K562 (cell line): ENCODE results near the gene PLPPR2. TPM values are rescaled to one million over a fixed set of nuclear protein-coding genes. Genes with fewer than 3 reads are reported as not detected.
A peak's percentile ranks its signal among the peaks of the same experiment; 100 is the strongest.

ENCODE experiments used
- ATF7 ChIP-seq: fragments of 450-650 bp; IDR thresholded peaks from 2 replicates; pipeline ENCODE4 v1.7.1; 2014; ENCODE audit warnings: mild to moderate bottlenecking, moderate library complexity
- CBX5 ChIP-seq: IDR thresholded peaks from 2 replicates; pipeline ENCODE4 v1.6.1; 2014; ENCODE audit warnings: low read depth, borderline replicate concordance
- CREB1 ChIP-seq, 2 experiments: sonication (generic) in 1 of 2; formaldehyde crosslinking in 1 of 2; IDR thresholded peaks; 2 replicates each; pipeline versions ENCODE4 v1.6.1 to v1.8.0; 2012 to 2022; ENCODE audit warnings: inconsistent platforms in 1 of 2, mild to moderate bottlenecking in 1 of 2, missing genetic modification reagents in 1 of 2, moderate library complexity in 1 of 2
- DIDO1 ChIP-seq: fragments of 450-650 bp; IDR thresholded peaks from 2 replicates; pipeline ENCODE4 v1.6.1; 2016; ENCODE audit warnings: low read depth, missing biosample characterization, missing genetic modification characterization
- KAT2B ChIP-seq: IDR thresholded peaks from one replicate; pipeline ENCODE4 v1.6.1; 2012; ENCODE audit warnings: low read depth, mild to moderate bottlenecking, control low read depth, inconsistent platforms, low read length, moderate library complexity
- LARP7 ChIP-seq: fragments of 450-650 bp; IDR thresholded peaks from 2 replicates; pipeline ENCODE4 v1.6.1; 2016
- ZFPM2 ChIP-seq: fragments of 250-450 bp; sonication (Bioruptor Pico); IDR thresholded peaks from 2 replicates; pipeline ENCODE4 v1.5.1; 2022; ENCODE audit warnings: mild to moderate bottlenecking
- ZNF224 ChIP-seq: sonication (generic); formaldehyde crosslinking; IDR thresholded peaks from 2 replicates; pipeline ENCODE4 v1.8.0; 2022; ENCODE audit warnings: mild to moderate bottlenecking, missing genetic modification reagents
- ZNF584 ChIP-seq: fragments of 200-800 bp; sonication (Bioruptor generic); IDR thresholded peaks from 2 replicates; pipeline ENCODE4 v1.6.1; 2016; ENCODE audit warnings: low read depth, mild to moderate bottlenecking, missing genetic modification characterization, missing compliant biosample characterization
- polyA plus RNA-seq, 8 experiments: library from polyadenylated mRNA; depleted of rRNA in 4 of 8; stranded (reverse) in 5 of 8; unstranded in 3 of 8; fragments of >200 nt; fragmentation: Nextera tagmentation in 2 of 8; fragmentation: Illumina TruSeq in 1 of 8; extraction: Ambion mirVana in 2 of 8; extraction: Trizol in 1 of 8; gene quantifications; 2 replicates each; pipeline versions ENCODE4 v1.2.1 to v1.2.3, GENCODE V29; 2011 to 2014; ENCODE audit warnings: inconsistent platforms in 1 of 8, missing spikeins in 1 of 8
- total RNA-seq, 7 experiments: library from RNA; depleted of rRNA in 6 of 7; stranded (reverse); fragments of >200 nt in 6 of 7; fragmentation: Illumina TruSeq in 2 of 7; extraction: Trizol in 2 of 7; gene quantifications; 2 replicates each; pipeline versions ENCODE4 v1.2.1 to v1.2.3, GENCODE V29; 2011 to 2021; ENCODE audit warnings: low replicate concordance in 1 of 7
- TF ChIP-seq, protein P1 (sequence below), 2 experiments: fragments of 450-650 bp in 1 of 2; sonication (generic) in 1 of 2; formaldehyde crosslinking; conservative IDR thresholded peaks; 2 replicates each; pipeline versions ENCODE4 v1.4.0 to v1.8.1; 2020 to 2022; ENCODE audit warnings: mild to moderate bottlenecking in 1 of 2, missing genetic modification reagents in 1 of 2
- TF ChIP-seq, protein P2 (sequence below): fragments of 450-650 bp; IDR thresholded peaks from one replicate; pipeline ENCODE4 v1.6.1; 2018; ENCODE audit warnings: mild to moderate bottlenecking, moderate library complexity; ENCODE audit not compliant: partially characterized antibody
- TF ChIP-seq, protein P3 (sequence below), 2 experiments: fragments of 450-650 bp; conservative IDR thresholded peaks; 2 replicates each; pipeline ENCODE4 v1.6.1; 2017; ENCODE audit warnings: mild to moderate bottlenecking in 2 of 2, moderate library complexity in 2 of 2
- TF ChIP-seq, protein P4 (sequence below): fragments of 450-650 bp; IDR thresholded peaks from 2 replicates; pipeline ENCODE4 v1.6.1; 2018; ENCODE audit not compliant: partially characterized antibody
- TF ChIP-seq, protein P5 (sequence below): sonication (generic); formaldehyde crosslinking; IDR thresholded peaks from 2 replicates; pipeline ENCODE4 v1.8.0; 2022; ENCODE audit warnings: mild to moderate bottlenecking, missing genetic modification reagents, borderline replicate concordance
- TF ChIP-seq, protein P6 (sequence below): fragments of 450-650 bp; formaldehyde crosslinking; IDR thresholded peaks from 2 replicates; pipeline ENCODE4 v1.4.0; 2020; ENCODE audit warnings: mild to moderate bottlenecking, moderate library complexity

Gene PLPPR2
- total and polyA plus RNA-seq, 9 of the 15 experiments (the other 6 are each of a cell fraction or from before 2014, with no cell fraction given): 0.49 to 15.9 (median 3.4) TPM

DNA sequence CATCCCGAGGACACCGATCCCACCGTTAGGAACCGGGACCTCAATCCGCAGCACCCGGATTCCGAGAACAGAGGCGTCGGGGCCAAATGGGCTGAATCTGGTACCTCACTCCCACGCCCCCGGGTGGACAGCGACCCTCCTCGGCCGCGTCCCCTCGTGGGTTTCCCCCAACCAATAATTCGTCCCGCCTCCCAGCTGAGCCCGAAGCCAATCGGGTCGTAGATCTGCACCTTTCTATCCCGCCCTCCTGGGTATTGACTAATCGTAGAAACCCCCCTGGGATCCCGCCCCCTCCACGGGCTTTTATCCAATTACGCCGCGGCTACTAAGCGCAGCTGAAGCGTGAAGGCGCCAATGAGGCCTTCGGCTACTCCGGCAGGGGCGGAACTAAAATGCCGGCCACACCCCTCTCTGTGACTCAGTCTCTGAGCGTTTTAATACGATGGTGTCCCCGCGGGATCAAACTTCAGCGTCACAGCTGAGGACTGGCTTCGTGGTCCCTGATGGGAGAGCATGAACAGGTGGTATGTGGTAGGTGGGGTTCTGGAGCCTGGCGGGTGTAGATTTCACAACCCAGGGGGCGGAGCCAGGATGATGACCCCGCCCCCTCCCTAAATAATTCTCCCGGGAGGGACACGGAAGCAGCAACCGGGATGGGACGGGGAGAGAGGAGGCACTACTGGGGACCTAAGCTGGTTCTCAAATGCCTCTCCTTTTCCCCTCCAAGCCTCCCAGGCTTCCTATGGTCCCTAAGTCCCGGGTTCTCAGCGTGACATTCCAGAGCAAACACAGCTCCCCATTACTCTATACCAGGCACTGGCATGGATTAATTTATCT, 8.9 kb upstream of the PLPPR2 start, which contains the start of the genes CCDC159 and TMEM205 (continued):
- TF ChIP-seq, protein P1, sequence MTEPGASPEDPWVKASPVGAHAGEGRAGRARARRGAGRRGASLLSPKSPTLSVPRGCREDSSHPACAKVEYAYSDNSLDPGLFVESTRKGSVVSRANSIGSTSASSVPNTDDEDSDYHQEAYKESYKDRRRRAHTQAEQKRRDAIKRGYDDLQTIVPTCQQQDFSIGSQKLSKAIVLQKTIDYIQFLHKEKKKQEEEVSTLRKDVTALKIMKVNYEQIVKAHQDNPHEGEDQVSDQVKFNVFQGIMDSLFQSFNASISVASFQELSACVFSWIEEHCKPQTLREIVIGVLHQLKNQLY (CRISPR knock-in tag; conservative IDR thresholded peaks at IDR 0.05): no peak
- TF ChIP-seq, protein P2, sequence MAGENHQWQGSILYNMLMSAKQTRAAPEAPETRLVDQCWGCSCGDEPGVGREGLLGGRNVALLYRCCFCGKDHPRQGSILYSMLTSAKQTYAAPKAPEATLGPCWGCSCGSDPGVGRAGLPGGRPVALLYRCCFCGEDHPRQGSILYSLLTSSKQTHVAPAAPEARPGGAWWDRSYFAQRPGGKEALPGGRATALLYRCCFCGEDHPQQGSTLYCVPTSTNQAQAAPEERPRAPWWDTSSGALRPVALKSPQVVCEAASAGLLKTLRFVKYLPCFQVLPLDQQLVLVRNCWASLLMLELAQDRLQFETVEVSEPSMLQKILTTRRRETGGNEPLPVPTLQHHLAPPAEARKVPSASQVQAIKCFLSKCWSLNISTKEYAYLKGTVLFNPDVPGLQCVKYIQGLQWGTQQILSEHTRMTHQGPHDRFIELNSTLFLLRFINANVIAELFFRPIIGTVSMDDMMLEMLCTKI: no peak
- TF ChIP-seq, protein P3, sequence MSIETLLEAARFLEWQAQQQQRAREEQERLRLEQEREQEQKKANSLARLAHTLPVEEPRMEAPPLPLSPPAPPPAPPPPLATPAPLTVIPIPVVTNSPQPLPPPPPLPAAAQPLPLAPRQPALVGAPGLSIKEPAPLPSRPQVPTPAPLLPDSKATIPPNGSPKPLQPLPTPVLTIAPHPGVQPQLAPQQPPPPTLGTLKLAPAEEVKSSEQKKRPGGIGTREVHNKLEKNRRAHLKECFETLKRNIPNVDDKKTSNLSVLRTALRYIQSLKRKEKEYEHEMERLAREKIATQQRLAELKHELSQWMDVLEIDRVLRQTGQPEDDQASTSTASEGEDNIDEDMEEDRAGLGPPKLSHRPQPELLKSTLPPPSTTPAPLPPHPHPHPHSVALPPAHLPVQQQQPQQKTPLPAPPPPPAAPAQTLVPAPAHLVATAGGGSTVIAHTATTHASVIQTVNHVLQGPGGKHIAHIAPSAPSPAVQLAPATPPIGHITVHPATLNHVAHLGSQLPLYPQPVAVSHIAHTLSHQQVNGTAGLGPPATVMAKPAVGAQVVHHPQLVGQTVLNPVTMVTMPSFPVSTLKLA (conservative IDR thresholded peaks at IDR 0.05): peak; percentile 52 to 62; a peak in 1 of 4 replicates
- TF ChIP-seq CBX5: no peak
- no peak for TF ChIP-seq KAT2B
- no peak for TF ChIP-seq ZNF584
- TF ChIP-seq, protein P4, sequence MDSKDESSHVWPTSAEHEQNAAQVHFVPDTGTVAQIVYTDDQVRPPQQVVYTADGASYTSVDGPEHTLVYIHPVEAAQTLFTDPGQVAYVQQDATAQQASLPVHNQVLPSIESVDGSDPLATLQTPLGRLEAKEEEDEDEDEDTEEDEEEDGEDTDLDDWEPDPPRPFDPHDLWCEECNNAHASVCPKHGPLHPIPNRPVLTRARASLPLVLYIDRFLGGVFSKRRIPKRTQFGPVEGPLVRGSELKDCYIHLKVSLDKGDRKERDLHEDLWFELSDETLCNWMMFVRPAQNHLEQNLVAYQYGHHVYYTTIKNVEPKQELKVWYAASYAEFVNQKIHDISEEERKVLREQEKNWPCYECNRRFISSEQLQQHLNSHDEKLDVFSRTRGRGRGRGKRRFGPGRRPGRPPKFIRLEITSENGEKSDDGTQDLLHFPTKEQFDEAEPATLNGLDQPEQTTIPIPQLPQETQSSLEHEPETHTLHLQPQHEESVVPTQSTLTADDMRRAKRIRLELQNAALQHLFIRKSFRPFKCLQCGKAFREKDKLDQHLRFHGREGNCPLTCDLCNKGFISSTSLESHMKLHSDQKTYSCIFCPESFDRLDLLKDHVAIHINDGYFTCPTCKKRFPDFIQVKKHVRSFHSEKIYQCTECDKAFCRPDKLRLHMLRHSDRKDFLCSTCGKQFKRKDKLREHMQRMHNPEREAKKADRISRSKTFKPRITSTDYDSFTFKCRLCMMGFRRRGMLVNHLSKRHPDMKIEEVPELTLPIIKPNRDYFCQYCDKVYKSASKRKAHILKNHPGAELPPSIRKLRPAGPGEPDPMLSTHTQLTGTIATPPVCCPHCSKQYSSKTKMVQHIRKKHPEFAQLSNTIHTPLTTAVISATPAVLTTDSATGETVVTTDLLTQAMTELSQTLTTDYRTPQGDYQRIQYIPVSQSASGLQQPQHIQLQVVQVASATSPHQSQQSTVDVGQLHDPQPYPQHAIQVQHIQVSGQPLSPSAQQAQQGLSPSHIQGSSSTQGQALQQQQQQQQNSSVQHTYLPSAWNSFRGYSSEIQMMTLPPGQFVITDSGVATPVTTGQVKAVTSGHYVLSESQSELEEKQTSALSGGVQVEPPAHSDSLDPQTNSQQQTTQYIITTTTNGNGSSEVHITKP: no peak
- TF ChIP-seq, protein P5, sequence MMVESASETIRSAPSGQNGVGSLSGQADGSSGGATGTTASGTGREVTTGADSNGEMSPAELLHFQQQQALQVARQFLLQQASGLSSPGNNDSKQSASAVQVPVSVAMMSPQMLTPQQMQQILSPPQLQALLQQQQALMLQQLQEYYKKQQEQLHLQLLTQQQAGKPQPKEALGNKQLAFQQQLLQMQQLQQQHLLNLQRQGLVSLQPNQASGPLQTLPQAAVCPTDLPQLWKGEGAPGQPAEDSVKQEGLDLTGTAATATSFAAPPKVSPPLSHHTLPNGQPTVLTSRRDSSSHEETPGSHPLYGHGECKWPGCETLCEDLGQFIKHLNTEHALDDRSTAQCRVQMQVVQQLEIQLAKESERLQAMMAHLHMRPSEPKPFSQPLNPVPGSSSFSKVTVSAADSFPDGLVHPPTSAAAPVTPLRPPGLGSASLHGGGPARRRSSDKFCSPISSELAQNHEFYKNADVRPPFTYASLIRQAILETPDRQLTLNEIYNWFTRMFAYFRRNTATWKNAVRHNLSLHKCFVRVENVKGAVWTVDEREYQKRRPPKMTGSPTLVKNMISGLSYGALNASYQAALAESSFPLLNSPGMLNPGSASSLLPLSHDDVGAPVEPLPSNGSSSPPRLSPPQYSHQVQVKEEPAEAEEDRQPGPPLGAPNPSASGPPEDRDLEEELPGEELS (CRISPR knock-in tag): no peak
- TF ChIP-seq, protein P6, sequence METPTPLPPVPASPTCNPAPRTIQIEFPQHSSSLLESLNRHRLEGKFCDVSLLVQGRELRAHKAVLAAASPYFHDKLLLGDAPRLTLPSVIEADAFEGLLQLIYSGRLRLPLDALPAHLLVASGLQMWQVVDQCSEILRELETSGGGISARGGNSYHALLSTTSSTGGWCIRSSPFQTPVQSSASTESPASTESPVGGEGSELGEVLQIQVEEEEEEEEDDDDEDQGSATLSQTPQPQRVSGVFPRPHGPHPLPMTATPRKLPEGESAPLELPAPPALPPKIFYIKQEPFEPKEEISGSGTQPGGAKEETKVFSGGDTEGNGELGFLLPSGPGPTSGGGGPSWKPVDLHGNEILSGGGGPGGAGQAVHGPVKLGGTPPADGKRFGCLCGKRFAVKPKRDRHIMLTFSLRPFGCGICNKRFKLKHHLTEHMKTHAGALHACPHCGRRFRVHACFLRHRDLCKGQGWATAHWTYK (CRISPR knock-in tag): 0 out of 2 replicates have a peak, but pooled peaks have one; percentile 47
- TF ChIP-seq ZFPM2 (CRISPR knock-in tag): no peak
- peak; percentile 81 for TF ChIP-seq CREB1 (IDR thresholded peaks at IDR 0.05)
- TF ChIP-seq CREB1 (CRISPR knock-in tag; IDR thresholded peaks at IDR 0.05): peak; percentile 67; the same call in 1 of the 2 replicates
- TF ChIP-seq LARP7: no peak
- TF ChIP-seq ZNF224: no peak
- no peak for TF ChIP-seq DIDO1 (tag)
- peak; percentile 86; the same call in 1 of the 2 replicates for TF ChIP-seq ATF7
